ENCODE results near the gene SPHK2.

DNA sequence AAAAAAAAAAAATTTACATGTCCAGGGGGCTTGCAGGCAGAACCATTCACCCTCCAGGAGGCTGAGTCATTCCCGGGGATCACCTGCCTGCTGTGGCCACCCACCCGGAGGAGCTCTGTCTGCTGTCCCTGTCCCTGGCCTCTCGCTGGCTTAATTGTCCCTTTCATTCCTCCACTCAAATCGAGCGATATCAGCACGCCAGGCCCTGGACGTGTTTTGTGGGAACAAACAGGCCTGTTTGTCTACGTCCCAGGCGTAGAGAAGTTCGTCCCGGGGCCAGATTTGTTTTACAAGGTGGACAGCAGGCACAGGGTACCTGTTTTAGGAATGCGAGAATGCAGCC lies 46.2 kb upstream of the SPHK2 start:
- TF ChIP-seq GATA2 (IDR thresholded peaks at IDR 0.05; ENCODE audit: low read depth, low read length), result no peak
- no peak for TF ChIP-seq GATA3 (IDR thresholded peaks at IDR 0.05; ENCODE audit: low read depth, low read length)
